ENCODE data around the gene AHCYL2.
"Not testable (repeated sequence)": the region's sequence is repeated elsewhere in the genome, so short reads cannot be mapped to it uniquely, and the experiment has no call there.

The AHCYL2 gene

DNA sequence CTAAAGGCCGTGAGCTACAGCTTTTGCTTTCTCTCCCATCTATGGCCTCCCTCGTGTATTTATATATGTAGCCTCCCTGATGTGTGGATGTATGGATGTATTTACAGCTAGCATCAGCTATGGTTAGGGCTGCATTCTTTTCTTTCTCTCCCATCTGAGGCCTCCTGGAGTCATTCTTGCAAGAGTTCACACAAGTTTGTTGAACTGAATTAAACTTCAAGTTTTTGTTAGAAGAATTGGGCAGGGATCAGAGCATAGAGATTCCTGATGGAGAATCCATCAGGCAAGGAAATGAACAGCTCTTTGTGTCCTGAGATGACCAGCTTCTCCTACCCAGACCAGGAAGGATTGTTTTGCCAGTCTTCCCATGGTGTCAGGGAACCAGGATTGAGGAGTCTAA lies 60.3 kb downstream of the AHCYL2 start:
- DNase-seq (ENCODE audit: low read depth, low spot score) = no peak

DNA sequence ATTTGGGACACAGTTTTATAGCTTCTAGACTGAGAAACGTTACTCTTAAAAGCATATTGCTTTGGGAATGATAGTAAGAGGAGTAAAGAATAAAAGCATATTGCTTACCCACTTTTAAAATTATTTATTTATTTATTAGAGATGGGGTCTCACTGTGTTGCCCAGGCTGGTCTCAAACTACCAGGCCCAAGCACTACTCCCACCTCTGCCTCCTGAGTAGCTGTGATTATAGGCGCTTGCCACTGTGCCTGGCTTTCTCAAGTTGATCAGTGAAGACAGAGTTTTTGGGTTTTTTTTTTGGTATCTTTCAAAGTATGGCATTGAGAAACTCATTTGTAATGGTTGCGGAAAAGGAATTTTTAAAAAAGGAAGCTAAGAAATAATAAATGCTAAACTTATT lies 68.0 kb downstream of the AHCYL2 start:
- DNase-seq (ENCODE audit: low read depth, low spot score) = no peak

DNA sequence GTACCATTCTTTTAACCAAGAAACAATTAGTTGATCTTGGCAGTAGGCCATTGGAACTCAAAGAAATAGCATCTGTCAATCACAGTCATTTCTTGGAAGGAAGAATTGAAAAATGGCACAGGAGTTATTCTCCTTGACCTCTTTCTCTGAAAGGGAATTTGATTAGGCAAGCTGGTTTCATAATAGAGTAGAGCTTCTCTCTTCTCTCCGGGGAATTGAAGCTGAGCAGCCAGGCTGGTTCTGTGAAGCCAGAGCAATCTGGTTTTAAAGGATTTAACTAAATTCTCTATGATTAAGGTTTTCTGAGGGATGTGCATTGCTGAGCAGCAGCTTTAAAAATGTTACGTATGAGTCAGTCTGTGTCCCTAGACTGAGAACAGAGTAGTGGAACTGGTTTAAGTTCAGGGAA lies 70.2 kb downstream of the AHCYL2 start:
- DNase-seq (ENCODE audit: low read depth, low spot score) = no peak

DNA sequence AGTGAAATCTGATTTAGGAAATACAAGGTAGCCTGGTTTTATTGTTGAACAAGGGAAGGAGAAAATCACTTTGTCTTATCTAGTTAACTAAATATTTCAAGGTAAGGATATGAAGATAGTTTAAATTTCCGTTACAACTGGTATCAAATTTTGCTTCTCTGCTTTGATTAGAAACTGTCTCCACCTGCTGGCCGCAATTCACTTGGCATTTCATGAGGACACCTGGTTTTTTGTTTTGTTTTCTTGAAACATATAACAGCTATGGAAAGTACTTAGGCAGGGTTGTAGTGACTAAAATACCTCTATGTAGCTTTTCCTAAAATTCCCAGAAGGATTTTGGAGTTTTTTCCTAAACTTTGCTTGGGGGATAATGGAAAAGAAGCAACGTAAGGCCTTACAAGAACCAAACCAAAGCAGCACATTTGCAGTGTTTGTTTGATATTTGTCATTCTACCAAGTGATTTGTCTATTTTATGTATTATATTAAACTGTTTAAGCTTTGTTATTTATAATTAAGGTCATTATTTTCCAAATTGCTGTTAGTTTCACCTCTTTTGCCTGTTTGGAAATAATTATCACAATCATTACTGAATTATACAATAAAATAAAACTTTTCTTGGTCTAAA lies 73.6 kb downstream of the AHCYL2 start:
- no peak for DNase-seq (ENCODE audit: low read depth, low spot score)

DNA sequence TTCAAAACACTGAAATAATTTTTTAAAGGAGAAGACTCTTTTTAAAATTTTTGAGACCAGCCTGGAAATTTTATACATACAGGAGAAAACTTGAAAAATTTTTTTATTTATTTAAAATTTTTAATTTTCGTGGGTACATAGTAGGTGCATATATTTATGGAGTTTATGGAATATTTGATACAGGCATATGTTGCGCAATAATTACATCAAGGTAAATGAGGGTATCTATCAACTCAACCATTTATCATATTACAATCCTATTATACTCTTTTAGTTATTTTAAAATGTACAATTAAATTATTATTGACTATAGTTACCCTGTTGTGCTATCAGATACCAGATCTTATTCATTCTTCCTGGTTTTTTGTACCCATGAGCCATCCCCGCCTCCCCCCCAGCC lies 75.1 kb downstream of the AHCYL2 start:
- no peak for DNase-seq (ENCODE audit: low read depth, low spot score)

DNA sequence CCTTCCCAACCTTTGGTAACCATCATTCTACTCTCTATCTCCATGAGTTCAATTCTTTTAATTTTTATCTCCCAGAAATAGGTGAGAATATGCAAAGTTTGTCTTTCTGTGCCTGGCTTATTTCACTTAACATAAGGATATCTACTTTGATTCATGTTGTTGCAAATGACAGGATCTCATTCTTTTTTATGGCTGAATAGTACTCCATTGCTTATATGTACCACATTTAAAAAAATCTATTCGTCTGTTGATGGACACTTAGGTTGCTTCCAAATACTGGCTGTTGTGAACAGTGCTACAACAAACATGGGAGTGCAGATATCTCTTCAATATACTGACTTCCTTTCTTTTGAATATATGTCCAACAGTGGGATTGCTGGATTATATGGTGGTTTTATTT lies 75.5 kb downstream of the AHCYL2 start:
- DNase-seq (ENCODE audit: low read depth, low spot score) = not testable (repeated sequence)

DNA sequence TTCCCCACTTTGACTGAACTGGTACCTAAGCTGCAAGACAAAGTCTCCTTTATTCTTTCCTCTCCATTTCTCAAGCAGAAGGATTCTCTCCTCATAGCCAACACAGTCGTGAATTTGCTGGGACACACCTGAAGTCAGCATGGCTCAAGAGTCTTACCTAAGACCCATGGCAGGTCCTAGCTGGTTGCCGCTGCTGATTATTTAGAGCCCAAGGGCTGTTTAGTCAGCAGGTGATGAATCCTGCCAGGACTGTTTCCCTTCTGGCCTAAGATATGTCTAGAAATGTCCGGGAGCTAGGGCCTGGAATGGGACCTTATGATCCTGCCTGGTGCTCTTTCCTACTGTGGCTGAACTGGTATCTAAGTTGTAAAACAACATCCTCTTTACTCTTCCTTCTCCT lies 82.8 kb downstream of the AHCYL2 start:
- DNase-seq (ENCODE audit: low read depth, low spot score) = no peak

DNA sequence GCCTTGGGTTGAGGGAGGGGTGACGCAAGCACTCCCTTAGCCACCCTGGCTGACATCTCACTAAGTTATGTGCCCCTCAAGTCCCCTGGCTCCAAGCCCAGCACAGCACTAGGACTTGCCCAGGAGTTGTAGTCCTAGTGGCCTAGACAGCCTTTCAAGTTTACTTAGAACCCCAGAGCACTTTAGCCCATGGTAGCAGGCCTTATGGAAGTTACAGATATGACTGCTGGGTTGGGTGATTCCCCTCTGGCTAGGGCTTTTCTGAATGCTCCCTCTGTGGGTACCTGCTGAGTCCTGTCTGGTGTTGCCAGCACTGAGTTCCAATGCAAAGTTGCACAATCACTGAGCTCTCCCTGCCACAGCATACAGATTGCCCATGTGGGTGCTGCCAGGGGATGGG lies 83.2 kb downstream of the AHCYL2 start:
- no peak for DNase-seq (ENCODE audit: low read depth, low spot score)

DNA sequence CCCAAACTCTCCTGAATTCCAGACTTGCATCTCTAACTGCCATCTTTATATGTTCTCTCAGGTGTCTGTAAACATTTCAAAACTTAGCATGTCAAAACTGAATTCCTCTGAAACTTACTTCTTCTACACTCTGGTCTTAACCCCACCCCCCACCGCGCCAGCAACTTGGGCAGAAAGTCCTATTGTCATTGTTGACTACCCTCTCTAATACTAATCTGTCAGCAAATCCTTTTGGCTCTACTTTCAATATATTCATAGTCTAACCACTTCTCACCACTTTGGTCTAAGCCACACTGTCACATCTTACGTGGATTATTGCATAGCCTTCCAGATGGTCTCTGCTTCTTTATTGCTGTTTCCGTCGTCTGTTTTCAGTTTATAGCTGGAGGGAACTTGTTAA lies 86.6 kb downstream of the AHCYL2 start:
- no peak for DNase-seq (ENCODE audit: low read depth, low spot score)

DNA sequence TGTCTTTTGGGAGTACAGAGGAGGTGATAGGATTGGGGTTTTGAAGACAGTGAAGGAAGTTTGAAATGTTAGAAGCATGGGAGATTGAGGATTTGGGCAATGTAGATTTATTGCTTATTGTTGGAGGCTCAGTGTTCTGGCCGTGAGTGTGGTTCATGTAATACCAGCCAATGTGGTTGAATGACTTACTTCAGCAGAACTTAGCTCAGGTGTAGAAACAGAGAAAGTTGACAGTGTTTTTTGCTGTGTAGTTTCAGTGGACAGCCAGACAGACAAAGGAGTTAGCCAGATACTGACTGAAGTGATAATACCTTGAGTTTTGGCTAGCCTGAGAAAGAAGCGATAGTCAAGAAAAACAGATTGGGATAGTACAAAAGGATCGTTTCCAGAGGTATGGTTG lies 88.5 kb downstream of the AHCYL2 start:
- no peak for DNase-seq (ENCODE audit: low read depth, low spot score)

DNA sequence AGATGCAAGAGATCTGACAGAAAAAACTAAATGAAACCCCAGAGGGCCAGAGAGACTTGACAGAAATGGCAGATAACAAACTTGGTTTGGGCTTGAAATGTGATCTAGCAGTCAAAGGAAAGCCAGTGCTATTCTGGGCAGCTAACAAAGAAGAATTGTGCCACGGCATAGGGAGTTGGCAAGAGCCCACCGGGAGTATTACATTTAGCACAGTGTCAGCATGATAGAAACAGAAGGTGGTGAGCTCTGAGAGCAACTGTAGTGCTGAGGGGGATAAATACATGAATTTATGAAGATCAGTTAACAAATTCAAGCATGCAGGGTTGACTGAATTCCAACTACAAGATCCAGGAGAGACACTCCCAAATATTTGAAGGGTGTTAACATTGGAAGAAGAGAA lies 91.1 kb downstream of the AHCYL2 start:
- DNase-seq (ENCODE audit: low read depth, low spot score) = no peak

DNA sequence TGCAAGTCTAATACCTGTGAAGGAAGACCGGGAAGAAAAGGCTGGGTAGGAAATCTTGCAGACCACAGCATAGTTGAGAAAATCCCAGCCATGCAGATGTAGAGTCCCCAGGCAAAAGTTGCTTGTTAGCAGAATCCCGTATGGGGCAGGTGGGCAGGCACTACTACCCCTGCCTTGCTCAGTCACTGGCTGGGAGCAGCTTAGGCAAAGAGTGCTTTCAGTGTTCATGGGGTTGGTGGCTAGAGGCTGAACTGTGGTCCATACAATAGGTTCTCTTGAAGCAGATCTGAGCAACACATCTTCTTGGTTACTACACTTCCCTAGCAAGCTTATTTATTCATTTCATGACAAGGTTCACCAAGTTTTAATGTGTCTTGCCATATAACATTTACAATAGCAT lies 92.6 kb downstream of the AHCYL2 start:
- no peak for DNase-seq (ENCODE audit: low read depth, low spot score)

DNA sequence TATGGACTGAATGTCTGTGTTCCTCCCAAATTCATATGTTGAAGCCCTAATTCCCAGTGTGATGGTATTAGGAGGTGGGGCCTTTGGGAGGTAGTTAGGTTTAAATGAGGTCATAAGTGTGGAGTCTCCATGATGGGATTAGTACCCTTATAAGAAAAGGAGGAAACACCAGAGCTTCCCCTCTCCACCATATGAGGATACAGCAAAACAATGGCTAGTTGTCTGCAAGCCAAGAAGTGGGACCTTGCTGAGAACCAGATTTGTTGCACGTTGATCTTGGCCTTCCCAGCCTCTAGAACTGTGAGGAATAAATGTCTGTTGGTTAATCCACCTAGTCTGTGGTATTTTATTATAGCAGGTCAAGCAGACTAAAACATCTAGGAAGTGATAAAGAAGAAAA lies 102.2 kb downstream of the AHCYL2 start:
- DNase-seq (ENCODE audit: low read depth, low spot score) = no peak

DNA sequence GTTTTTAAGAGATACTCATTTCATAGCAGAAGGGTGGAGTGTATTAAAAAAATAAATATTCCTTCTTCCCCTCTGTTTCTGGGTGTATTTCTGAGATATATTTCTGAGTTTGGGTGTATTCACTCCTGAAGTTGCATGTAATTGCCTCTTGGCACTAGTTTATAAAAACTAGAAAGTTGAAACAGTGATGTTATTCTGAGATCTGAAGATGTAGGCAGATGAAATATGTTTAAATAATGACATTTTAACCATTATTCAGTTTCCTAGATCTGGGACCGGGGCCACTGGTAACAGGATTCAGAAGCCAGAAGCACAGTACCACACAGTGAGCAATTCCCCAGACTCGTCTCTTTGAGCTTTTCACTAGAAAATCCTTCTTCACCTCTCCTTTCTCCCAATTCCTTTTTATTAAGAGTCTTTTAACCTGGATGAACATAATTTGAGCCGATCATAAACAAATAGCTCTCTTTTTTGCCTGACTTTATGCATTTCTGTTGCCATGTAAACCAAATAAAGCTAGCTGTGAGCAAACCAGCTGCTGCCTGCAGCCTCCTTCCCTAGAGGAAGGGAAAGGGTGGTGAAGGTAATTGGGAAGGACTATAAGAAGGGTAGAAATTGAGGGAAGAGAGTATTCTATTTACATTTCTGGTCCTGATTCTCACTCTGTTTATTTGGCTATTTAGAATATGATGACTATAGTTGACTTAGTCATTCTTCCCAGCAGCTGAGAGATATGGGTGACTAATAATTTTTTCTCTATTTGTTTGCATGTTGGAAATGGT lies 107.6 kb downstream of the AHCYL2 start:
- no peak for DNase-seq (ENCODE audit: low read depth, low spot score)

DNA sequence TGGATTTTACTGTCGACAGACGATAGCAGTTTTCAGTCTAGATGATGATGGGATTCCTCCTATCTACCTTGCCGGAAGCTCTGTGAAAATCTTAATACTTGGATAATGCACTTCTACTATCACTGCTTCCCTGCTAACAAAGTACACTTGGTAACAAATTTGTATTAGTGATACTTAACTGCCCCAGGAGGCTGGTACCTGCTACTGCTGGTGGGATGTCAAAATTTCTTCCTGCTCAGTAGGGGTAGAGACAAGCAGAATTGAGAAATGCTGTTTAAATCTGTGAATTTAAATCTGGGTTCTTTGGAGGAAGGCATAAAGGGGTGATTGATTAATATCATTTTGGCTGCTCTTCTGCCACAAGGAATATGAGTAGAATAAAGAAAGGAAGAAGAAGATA lies 109.6 kb downstream of the AHCYL2 start:
- DNase-seq (ENCODE audit: low read depth, low spot score) = no peak

DNA sequence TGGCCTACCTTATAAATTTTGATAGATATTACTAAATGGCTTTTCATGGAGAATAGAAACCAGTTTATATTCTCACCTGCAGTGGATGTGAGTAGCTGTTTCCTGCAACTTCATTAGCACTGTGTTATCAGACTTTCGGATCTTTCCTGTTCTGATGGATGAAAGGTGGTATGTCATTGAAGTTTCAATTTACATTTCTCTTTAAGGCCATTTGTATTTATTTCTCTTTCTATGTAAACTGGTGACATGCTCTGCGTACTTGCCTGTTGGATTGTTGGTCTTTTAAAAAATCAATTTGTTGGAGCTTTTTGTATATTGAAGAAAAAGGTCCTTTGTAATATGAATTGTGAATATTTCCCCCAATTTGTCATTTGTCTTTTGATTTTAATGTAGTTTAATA lies 113.6 kb downstream of the AHCYL2 start:
- DNase-seq (ENCODE audit: low read depth, low spot score) = no peak

DNA sequence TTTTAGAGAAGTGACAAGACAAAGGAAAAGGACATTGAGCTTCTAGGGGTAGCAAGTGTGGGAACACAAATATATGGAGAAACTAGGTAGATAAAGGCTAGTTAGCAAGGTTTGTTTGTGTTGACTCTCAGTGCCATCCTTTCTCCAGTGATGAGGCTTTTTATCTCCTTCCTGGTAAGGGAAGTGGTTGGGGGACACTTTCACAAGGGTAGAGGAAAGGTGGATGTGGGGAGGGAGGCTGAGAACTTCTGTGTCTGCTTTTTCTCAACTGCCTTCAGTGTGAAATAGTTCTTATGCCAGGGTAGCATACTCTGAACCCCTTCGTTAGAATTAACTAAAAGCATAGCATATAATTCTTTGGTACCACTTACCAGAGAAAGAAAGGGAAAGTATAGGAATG lies 116.4 kb downstream of the AHCYL2 start:
- DNase-seq (ENCODE audit: low read depth, low spot score) = no peak

DNA sequence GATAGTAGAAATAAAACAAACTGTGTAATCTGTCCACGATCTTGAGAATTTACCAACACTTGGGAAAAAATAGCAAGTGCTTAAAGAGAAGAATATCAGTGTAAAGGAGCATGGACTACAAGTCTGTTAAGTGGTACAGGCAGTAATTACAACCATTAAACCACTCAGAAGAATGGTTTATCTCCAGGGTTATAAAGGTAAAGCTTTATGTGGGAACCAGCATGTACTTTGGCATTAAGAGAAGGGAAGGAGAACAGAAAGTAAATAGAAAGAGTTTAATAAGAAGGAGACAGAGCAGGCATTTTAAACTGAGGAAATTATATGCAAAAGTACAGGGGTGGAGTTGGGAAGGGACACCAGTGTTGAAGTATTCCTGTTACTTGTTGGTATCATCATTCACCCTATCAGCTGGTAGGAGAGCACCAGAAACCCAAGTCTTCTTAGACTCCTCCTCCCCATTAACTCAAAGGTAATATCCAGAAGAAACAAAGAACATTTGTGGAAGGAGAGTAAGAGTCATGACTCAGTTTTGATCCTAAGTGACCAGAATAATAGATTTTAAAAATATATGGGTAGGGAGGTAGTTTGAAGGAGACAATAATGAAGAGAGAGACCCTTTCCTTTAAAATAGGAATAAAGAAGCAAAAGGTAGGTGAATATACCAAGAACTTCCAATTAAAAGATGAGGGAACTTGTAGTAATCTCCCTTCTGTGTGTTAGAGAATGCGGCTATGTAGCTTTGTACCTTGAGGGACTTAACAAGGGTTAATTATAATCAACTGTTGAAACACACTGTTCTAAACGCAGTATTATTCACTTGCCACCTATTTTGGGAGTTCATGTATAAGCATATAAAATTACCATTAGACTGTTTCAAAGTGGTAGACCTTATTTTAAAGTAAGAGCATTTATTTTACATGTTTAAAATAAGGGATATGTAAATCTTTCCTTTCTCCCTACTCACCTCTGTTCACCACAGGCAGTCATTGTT lies 117.3 kb downstream of the AHCYL2 start:
- DNase-seq (ENCODE audit: low read depth, low spot score) = no peak

DNA sequence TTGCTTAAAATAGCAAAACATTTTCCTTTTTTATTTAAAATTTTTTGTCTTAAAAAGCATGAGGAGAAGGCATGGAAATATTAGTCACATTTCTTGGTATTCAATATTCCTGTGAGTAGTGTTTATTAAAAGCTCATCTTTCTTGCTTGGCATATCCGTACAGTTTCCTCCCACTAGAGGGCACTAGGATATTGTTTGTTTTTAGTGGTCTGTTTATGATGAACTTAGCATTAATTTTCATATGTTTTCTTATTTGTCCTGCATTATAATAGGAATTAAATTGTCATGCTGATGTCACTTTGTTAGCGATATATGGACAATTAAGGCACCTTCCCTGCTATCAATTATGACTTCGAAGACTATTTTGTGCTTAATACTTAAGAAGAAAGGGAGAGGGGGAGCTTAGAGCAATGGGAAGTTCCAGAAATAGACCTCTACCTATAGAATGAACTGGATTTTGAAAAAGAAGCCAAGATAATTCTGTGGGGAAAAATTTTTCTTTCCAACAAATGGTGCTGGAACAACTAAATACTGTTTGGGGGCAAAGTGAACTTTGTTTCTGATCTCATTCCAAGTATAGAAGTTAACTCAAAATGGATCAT lies 118.4 kb downstream of the AHCYL2 start:
- no peak for DNase-seq (ENCODE audit: low read depth, low spot score)

DNA sequence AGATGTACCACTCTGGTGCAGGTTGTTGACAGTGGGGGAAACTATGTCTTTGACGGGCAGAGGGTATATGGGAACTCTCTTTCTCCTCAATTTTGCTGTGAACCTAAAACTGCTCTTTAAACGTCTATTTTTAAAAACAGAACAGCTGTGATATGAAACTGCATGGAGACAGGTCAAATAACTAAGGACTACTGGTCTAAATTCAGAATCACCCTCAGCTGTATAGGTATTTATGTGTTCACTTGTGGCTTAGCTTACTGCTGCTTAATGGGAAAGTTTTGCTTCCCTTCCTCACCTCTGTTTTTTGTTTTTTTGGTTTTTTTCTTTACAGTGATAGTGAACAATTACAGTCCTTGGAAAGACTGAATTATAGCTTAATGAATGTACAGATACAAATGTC lies 122.5 kb downstream of the AHCYL2 start:
- DNase-seq (ENCODE audit: low read depth, low spot score) = no peak

DNA sequence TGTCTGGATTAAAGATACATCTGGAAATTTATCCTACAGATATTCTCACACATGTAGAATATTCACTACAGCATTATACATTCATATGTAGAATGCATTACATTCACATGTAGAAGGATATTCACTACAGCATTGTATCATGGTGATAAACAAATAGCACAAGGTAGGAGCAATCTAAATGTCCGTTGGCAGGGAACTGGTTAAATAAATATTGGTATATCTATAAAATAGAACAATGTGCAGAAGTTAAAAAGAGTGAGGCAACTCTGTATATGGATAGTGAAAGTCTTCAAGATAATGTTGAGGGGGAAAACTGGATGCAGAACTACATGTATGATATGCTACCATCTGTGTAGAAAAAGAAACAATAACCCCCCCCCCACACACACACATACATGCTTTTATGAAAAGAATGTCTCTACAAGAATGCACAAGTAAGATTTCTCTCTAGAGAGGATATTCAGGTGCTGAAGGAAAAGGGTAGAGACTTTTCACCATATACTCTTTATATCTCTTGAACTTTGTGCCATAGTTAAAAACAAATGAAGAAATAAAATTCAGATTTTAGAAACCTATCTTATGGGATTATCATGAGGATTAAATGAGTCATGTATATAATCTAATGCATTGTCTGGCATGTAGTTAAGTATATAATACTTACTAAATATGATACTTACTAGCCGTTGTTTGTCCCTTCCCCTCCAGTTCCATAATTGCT lies 123.4 kb downstream of the AHCYL2 start:
- no peak for DNase-seq (ENCODE audit: low read depth, low spot score)

Data from iPS DF 19.7 (cell line).